GM13976 (cell line): ENCODE results near the gene ADAMTS14.

Source experiments
- DNase-seq: peaks from one replicate; pipeline ENCODE4 v3.0.0; 2012; ENCODE audit warnings: low spot score
- CTCF ChIP-seq: IDR thresholded peaks from 2 replicates; pipeline ENCODE4 v1.5.1; 2012; ENCODE audit warnings: borderline replicate concordance, mild to moderate bottlenecking; ENCODE audit not compliant: insufficient read depth; ENCODE audit errors: extremely low read depth, missing control alignments, control extremely low read depth
- in situ Hi-C: fragments of 300-500 bp; cut with MboI; formaldehyde crosslinking; loops from one replicate; pipeline ENCODE4 v1.12.0; 2022; ENCODE audit warnings: low sequenced_read_pairs, mixed read lengths, inconsistent platforms; ENCODE audit not compliant: unreplicated experiment

Gene ADAMTS14

GRCh38 chr10:70694418-70695141 lies 22.3 kb downstream of the ADAMTS14 start:
- in situ Hi-C loops = no loop called here
- no peak for TF ChIP-seq CTCF
- DNase-seq = no peak

GRCh38 chr10:70695241-70696030 lies 23.1 kb downstream of the ADAMTS14 start:
- DNase-seq = no peak
- in situ Hi-C loops = no loop called here
- no peak for TF ChIP-seq CTCF

GRCh38 chr10:70698211-70698610 lies 25.9 kb downstream of the ADAMTS14 start:
- in situ Hi-C loops = no loop called here
- TF ChIP-seq CTCF = no peak
- no peak for DNase-seq

GRCh38 chr10:70699063-70699658 lies 26.9 kb downstream of the ADAMTS14 start:
- TF ChIP-seq CTCF = no peak
- DNase-seq = no peak
- in situ Hi-C loops = no loop called here

GRCh38 chr10:70699659-70700174 lies 27.4 kb downstream of the ADAMTS14 start:
- DNase-seq = no peak
- TF ChIP-seq CTCF = no peak
- in situ Hi-C loops = no loop called here

- in situ Hi-C loops = no loop called here
- TF ChIP-seq CTCF = no peak
- no peak for DNase-seq
These were observed 30.0 kb downstream of the ADAMTS14 start for GRCh38 chr10:70702190-70702763.
